ENCODE measurements around the gene TJP3.

- TF ChIP-seq POLR2A (IDR thresholded peaks at IDR 0.05; ENCODE audit: low read depth, low read length) (no peak), TAF1 (IDR thresholded peaks at IDR 0.05; ENCODE audit: borderline replicate concordance, low read depth, low read length) (no peak)
Measured at GRCh38 chr19:3790941-3791340, 82.8 kb downstream of the TJP3 start.

All from GM12892 (cell line).